CD14-positive monocyte (primary cell): ENCODE measurements around the gene COMP. TPM values are rescaled to one million over a fixed set of nuclear protein-coding genes. Genes with fewer than 3 reads are reported as not detected.
A peak's percentile ranks its signal among the peaks of the same experiment; 100 is the strongest.

Experiments
- DNase-seq, 3 donors: peaks; one replicate each; pipeline ENCODE4 v3.0.0-alpha.2; 2011 to 2022
- H2AFZ ChIP-seq: 2 replicates; pipeline ENCODE4 v1.6.0; 2012; ENCODE audit warnings: mild to moderate bottlenecking, low read depth, low read length, inconsistent platforms; ENCODE audit not compliant: insufficient read depth, poor library complexity, severe bottlenecking
- H3K27ac ChIP-seq, 2 donors: 1 replicate in 1 of 2; 2 replicates in 1 of 2; pipeline ENCODE4 v1.5.1; 2012 to 2013; ENCODE audit warnings: low read length in 2 of 2, control low read depth in 1 of 2, inconsistent platforms in 1 of 2, low read depth in 1 of 2, mild to moderate bottlenecking in 1 of 2
- H3K27me3 ChIP-seq, 2 donors: one replicate each; pipeline versions ENCODE4 v1.6.0 to v1.6.1; 2011 to 2013; ENCODE audit warnings: low read length in 2 of 2; ENCODE audit not compliant: control insufficient read depth in 2 of 2, insufficient read depth in 2 of 2
- H3K36me3 ChIP-seq, 2 donors: replicated peaks in 1 of 2; 1 replicate in 1 of 2; 2 replicates in 1 of 2; pipeline versions ENCODE4 v1.5.1 to v1.6.1; 2012 to 2013; ENCODE audit warnings: low read length in 2 of 2, control low read depth in 1 of 2, inconsistent platforms in 1 of 2, mild to moderate bottlenecking in 1 of 2; ENCODE audit not compliant: insufficient read depth in 2 of 2, control insufficient read depth in 1 of 2
- H3K4me1 ChIP-seq, 2 donors: 1 replicate in 1 of 2; 2 replicates in 1 of 2; pipeline versions ENCODE4 v1.5.1 to v1.6.1; 2012 to 2013; ENCODE audit warnings: low read length in 2 of 2, control low read depth in 1 of 2, inconsistent platforms in 1 of 2, mild to moderate bottlenecking in 1 of 2, moderate library complexity in 1 of 2; ENCODE audit not compliant: insufficient read depth in 2 of 2, control insufficient read depth in 1 of 2
- H3K4me2 ChIP-seq: replicated peaks from 2 replicates; pipeline ENCODE3; 2012; ENCODE audit warnings: low read length, moderate library complexity, mild to moderate bottlenecking; ENCODE audit not compliant: poor library complexity, severe bottlenecking; ENCODE audit errors: extremely low read depth
- H3K4me3 ChIP-seq, 3 experiments: fragments of 200-600 bp in 1 of 3; sonication (generic) in 1 of 3; replicated peaks in 1 of 3; 1 replicate in 2 of 3; 2 replicates in 1 of 3; pipeline ENCODE4 v1.5.1; 2011 to 2013; ENCODE audit warnings: low read length in 3 of 3, mild to moderate bottlenecking in 3 of 3, control low read depth in 2 of 3, low read depth in 2 of 3, inconsistent platforms in 1 of 3, moderate library complexity in 1 of 3
- H3K79me2 ChIP-seq: 2 replicates; pipeline ENCODE4 v1.6.0; 2012; ENCODE audit warnings: mild to moderate bottlenecking, control low read depth, inconsistent platforms, low read length, moderate library complexity; ENCODE audit not compliant: insufficient read depth
- H3K9ac ChIP-seq: 2 replicates; pipeline ENCODE4 v1.6.0; 2017; ENCODE audit warnings: low read length, mild to moderate bottlenecking; ENCODE audit not compliant: insufficient read depth, poor library complexity, severe bottlenecking
- H3K9me3 ChIP-seq, 2 donors: replicated peaks in 1 of 2; 1 replicate in 1 of 2; 2 replicates in 1 of 2; pipeline versions ENCODE4 v1.5.1 to v1.6.1; 2012 to 2013; ENCODE audit warnings: low read length in 2 of 2, control low read depth in 1 of 2; ENCODE audit not compliant: control insufficient read depth in 1 of 2, insufficient read depth in 1 of 2
- H4K20me1 ChIP-seq: 2 replicates; pipeline ENCODE4 v1.6.0; 2012; ENCODE audit warnings: mild to moderate bottlenecking, low read length, control low read depth, moderate library complexity; ENCODE audit not compliant: insufficient read depth
- H3K27ac Mint-ChIP-seq, 7 donors: one replicate each; pipeline ENCODE4 v1.8.0; 2020; ENCODE audit warnings: mild to moderate bottlenecking in 7 of 7, mixed read lengths in 7 of 7, moderate library complexity in 6 of 7, inconsistent platforms in 2 of 7
- H3K27me3 Mint-ChIP-seq, 3 donors: one replicate each; pipeline ENCODE4 v1.8.0; 2021 to 2022; ENCODE audit warnings: low read depth in 3 of 3, mild to moderate bottlenecking in 3 of 3, mixed read lengths in 3 of 3, moderate library complexity in 3 of 3, inconsistent platforms in 1 of 3
- H3K36me3 Mint-ChIP-seq, 2 donors: one replicate each; pipeline ENCODE4 v1.8.0; 2020; ENCODE audit warnings: mixed read lengths in 2 of 2, inconsistent platforms in 1 of 2, mild to moderate bottlenecking in 1 of 2
- H3K4me1 Mint-ChIP-seq: one replicate; pipeline ENCODE4 v1.8.0; 2020; ENCODE audit warnings: mild to moderate bottlenecking, mixed read lengths
- H3K4me3 Mint-ChIP-seq, 2 donors: one replicate each; pipeline ENCODE4 v1.8.0; 2020; ENCODE audit warnings: mild to moderate bottlenecking in 2 of 2, mixed read lengths in 2 of 2, moderate library complexity in 1 of 2
- H3K9me3 Mint-ChIP-seq, 7 donors: one replicate each; pipeline ENCODE4 v1.8.0; 2020 to 2022; ENCODE audit warnings: mixed read lengths in 7 of 7, mild to moderate bottlenecking in 6 of 7, moderate library complexity in 6 of 7, inconsistent platforms in 2 of 7
- WGBS: methylation state at CpG from one replicate; pipeline ENCODE4 v1.1.5; 2013; ENCODE audit warnings: missing lambda C conversion rate; ENCODE audit not compliant: insufficient coverage; 5-methylcytosine and 5-hydroxymethylcytosine counted together
- intact Hi-C, 2 donors: fragments of 100-400 bp; cut with micrococcal nuclease; formaldehyde crosslinking; loops; one replicate each; pipeline versions ENCODE4 v1.15.0 to v1.15.1; 2023
- polyA plus RNA-seq, 3 donors: library from polyadenylated mRNA; depleted of rRNA in 1 of 3; unstranded in 2 of 3; stranded (reverse) in 1 of 3; fragments of 300-500 nt in 2 of 3; fragments of >200 nt in 1 of 3; fragmentation: Illumina TruSeq in 2 of 3; gene quantifications; 1 replicate in 2 of 3; 2 replicates in 1 of 3; pipeline ENCODE4 v1.2.3, GENCODE V29; 2012 to 2021
- TF ChIP-seq, protein P1 (sequence below): fragments of 200-600 bp; IDR thresholded peaks from one replicate; pipeline ENCODE4 v1.8.0; 2022; ENCODE audit warnings: antibody characterized with exemption, mild to moderate bottlenecking

Gene COMP
- polyA plus RNA-seq, 3 donors, result not detected

DNA sequence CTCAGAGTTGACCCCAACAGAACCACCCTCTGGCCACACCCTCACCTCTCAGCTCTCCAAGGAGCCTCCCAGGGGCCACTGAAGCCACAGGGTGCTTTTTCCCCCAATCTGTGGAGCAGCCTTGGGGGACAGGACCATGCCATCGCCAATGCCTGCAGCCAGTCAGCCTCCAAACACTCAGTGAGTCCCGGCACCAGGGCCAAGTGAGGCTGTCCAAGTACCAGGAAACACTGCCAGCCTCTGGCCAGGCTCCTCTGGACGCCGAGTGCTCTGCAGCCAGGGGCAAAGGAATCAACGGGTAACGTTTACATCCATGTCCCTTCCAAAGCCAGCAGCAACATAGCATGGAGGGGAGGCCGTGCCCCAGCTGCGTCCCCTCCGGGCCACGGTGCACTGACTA is 9.5 kb upstream of the COMP start:
- 81% methylated on average over 10 of the region's 10 CpGs for WGBS
- H3K36me3 Mint-ChIP-seq, result no peaks in the 10 kb centered on the region
- intact Hi-C loops, result no loop called here
- Histone ChIP-seq H3K9me3 (no peaks in the 10 kb centered on the region), H3K79me2 (no peaks in the 10 kb centered on the region), H2AFZ (no peak overlapping the region), H3K4me1 (no peaks in the 10 kb centered on the region), H3K4me3 (no peak overlapping the region), H3K36me3 (no peaks in the 10 kb centered on the region), H3K9ac (no peak overlapping the region), H4K20me1 (no peaks in the 10 kb centered on the region), H3K27me3 (peaks cover 4 to 37% of the 10 kb centered on the region in 2 donors), H3K27ac (no peak overlapping the region), H3K4me2 (no peak overlapping the region)
- no peak for DNase-seq
- peak overlapping the region in 1 of 7 donors; percentile 66 for H3K27ac Mint-ChIP-seq
- no peaks in the 10 kb centered on the region for H3K4me1 Mint-ChIP-seq
- peaks cover 0 to 5% (median 0%) of the 10 kb centered on the region in 7 donors for H3K9me3 Mint-ChIP-seq
- H3K27me3 Mint-ChIP-seq, result peaks cover 39 to 55% (median 47%) of the 10 kb centered on the region in 3 donors
- H3K4me3 Mint-ChIP-seq, result no peak overlapping the region
- TF ChIP-seq, protein P1, sequence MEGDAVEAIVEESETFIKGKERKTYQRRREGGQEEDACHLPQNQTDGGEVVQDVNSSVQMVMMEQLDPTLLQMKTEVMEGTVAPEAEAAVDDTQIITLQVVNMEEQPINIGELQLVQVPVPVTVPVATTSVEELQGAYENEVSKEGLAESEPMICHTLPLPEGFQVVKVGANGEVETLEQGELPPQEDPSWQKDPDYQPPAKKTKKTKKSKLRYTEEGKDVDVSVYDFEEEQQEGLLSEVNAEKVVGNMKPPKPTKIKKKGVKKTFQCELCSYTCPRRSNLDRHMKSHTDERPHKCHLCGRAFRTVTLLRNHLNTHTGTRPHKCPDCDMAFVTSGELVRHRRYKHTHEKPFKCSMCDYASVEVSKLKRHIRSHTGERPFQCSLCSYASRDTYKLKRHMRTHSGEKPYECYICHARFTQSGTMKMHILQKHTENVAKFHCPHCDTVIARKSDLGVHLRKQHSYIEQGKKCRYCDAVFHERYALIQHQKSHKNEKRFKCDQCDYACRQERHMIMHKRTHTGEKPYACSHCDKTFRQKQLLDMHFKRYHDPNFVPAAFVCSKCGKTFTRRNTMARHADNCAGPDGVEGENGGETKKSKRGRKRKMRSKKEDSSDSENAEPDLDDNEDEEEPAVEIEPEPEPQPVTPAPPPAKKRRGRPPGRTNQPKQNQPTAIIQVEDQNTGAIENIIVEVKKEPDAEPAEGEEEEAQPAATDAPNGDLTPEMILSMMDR, result no peak

DNA sequence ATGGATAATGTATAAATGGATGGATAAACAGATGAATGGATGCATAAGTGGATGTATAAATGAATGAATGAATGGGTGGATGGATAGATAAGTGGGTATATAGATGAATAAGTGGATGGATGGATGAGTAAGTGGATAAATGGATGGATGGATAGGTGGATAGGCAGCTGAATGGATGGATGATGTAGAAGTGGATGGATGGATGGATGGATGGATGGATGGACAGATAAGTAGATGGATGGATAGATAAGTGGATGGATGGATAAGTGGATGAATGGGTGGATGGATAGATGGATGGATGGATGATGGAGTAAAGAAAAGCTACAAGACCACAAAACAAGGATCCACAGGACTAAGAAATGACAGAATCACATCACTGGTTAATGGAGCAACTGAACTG is 9.0 kb upstream of the COMP start:
- H3K4me1 Mint-ChIP-seq, result no peaks in the 10 kb centered on the region
- peaks cover 7 to 43% of the 10 kb centered on the region in 2 donors for H3K27me3 ChIP-seq
- no peaks in the 10 kb centered on the region for H4K20me1 ChIP-seq

More for the DNA sequence above, 9.0 kb upstream of the COMP start:
- Histone ChIP-seq H3K4me2 (no peak overlapping the region), H3K79me2 (no peaks in the 10 kb centered on the region), H3K4me1 (no peaks in the 10 kb centered on the region), H3K27ac (no peak overlapping the region), H2AFZ (no peak overlapping the region), H3K4me3 (no peak overlapping the region), H3K9ac (no peak overlapping the region), H3K36me3 (no peaks in the 10 kb centered on the region), H3K9me3 (no peaks in the 10 kb centered on the region)
- Mint-ChIP-seq H3K27me3 (peaks cover 44 to 60% (median 53%) of the 10 kb centered on the region in 3 donors), H3K4me3 (no peak overlapping the region), H3K9me3 (peaks cover 0 to 5% (median 0%) of the 10 kb centered on the region in 7 donors), H3K36me3 (no peaks in the 10 kb centered on the region), H3K27ac (no peak overlapping the region)
- intact Hi-C loops, result no loop called here
- TF ChIP-seq, protein P1, result no peak
- no peak for DNase-seq
